ENCODE measurements around the gene NMT1. TPM values are rescaled to one million over a fixed set of nuclear protein-coding genes. Genes with fewer than 3 reads are reported as not detected.

The NMT1 gene
- total RNA-seq, 1 donor from 2014 or later = 102 TPM

DNA sequence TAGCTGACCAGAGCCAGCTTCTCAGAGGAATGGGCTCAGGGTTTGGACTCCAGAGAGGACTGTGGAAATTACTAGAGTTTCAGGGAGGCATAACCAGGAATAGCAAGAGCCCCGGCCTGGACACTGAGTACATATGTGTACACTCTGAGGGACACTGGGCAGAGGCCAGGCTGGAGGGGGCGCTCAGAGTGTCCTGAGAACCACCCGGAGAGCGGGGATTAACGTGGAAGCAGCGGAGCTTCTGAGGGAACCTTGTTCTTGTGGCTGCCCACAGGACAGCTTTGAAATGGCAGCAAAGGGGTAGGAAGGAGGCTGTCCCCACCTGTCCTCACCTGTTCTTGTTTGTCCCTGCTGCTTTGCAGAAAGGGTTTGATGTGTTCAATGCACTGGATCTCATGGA is 43.4 kb downstream of the NMT1 start:
- no peak for DNase-seq (ENCODE audit: low read depth)

DNA sequence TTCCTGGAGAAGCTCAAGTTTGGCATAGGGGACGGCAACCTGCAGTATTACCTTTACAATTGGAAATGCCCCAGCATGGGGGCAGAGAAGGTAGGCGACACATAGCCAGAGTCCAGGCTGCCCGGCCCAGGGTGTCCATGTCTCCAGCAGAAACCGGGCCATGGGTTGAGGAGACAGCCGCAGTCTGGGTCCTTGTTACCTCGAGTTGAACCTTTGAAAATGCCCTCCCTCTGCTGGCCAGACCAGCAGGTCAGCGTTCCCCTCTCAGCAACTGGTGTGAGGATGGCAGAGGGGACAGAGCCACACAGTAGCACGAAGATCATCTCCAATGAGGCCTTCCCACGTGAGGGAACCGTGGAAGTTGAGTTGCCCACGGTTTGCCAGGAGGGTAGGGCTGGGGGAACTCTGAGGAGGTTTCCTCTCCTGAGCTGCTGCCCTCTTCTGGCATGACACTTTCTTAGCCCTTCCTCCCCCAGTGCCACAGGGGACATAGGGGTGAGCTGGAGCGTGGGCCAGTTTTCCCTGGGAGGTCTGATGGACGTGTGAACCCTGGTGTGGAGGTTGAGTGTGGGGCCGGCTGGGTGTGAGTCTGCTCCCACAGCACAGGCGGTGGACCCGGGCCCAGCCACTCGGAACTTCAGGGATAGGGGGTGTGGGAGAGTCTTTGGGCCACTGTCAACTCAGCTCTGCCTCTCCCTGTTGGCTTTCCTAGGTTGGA is 43.9 kb downstream of the NMT1 start:
- DNase-seq (ENCODE audit: low read depth) = no peak

DNA sequence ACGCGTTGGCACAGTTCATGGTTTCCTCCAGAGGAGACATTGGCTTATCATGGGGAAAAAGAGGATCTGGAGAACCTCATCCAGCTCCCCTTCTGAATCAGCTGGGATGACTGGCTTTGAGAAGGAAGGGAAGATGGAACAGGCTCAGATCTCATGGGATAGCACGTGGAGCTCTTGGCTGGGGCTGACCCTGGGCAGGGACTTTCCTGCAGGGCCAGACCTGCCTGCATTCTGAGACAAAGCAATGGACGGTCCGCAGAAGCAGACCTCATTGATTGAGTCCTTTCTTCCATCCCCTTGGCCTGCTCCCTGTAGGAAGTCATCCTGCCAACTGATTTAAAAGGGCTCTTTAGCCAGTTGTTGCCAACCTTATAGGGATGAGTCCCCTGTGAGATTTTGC is 45.0 kb downstream of the NMT1 start:
- DNase-seq (ENCODE audit: low read depth) = no peak

DNA sequence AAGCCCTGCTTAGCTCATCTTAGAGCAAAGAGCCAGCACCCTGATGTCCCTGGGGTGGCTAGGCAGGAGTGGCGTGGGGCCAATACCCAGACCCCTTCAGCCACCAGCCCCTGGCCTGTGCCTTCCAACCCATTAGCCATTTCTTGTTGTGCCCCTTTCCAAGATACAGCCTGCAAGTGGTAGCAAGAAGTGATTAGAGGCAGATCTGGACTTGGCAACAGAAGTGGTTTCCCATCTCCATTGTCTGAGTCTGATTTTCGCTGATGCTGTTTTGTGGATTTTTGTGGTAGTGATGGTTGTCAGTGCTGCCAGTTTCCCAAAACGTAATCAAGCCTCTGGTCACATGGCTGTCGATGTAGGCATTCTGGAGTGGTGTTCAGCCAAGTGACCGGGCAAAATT is 45.5 kb downstream of the NMT1 start:
- no peak for DNase-seq (ENCODE audit: low read depth)

DNA sequence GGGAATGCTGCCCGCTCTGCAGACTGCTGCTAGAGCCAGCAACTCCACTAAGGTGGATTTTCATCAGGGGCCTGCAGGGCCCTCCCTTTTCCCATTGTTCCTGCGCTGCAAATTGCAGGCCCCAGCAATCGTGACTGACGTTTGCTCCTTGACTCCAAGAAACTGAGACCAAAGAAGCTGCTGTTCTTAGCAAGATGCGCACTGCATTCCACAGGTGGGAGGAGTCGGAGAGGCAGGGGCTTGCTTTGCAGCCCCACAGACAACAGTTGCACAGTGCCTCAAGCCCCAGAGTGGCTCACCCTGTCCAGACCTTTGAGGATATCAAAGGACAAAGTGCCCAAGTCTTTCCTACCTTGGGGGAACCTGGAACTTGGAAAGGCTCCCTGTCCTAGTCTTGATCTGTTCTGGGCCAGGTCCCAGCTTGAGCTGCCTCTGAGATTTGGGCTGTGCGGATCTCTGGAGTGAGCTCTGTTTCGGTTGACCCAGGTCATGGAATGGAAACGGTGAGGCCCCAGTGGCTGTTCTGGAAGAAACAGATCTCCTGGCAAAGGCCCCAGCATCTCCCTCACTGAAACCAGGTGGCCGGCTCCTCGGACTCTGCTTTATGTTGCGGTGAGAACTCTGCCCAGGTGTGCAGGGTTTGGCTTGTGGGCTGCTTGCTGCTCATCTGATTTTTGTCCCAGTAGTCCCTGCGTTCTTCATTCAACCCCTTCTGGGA is 46.3 kb downstream of the NMT1 start:
- DNase-seq (ENCODE audit: low read depth) = no peak

DNA sequence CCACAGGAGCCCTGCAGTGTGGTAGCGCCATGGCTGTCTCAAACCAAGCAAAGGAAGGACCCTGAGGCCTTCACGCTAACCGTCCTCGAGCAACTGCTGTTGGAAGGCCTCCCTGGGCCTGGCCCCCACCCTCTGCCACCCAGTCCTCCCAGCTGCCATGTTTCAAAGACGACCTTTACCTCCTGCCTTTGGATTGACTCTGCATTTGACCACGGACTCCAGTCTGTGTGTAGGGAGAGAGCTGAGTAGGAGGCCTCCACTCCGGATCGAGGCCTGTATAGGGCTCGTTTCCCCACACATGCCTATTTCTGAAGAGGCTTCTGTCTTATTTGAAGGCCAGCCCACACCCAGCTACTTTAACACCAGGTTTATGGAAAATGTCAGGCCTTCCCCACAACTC is 46.9 kb downstream of the NMT1 start:
- no peak for DNase-seq (ENCODE audit: low read depth)

DNA sequence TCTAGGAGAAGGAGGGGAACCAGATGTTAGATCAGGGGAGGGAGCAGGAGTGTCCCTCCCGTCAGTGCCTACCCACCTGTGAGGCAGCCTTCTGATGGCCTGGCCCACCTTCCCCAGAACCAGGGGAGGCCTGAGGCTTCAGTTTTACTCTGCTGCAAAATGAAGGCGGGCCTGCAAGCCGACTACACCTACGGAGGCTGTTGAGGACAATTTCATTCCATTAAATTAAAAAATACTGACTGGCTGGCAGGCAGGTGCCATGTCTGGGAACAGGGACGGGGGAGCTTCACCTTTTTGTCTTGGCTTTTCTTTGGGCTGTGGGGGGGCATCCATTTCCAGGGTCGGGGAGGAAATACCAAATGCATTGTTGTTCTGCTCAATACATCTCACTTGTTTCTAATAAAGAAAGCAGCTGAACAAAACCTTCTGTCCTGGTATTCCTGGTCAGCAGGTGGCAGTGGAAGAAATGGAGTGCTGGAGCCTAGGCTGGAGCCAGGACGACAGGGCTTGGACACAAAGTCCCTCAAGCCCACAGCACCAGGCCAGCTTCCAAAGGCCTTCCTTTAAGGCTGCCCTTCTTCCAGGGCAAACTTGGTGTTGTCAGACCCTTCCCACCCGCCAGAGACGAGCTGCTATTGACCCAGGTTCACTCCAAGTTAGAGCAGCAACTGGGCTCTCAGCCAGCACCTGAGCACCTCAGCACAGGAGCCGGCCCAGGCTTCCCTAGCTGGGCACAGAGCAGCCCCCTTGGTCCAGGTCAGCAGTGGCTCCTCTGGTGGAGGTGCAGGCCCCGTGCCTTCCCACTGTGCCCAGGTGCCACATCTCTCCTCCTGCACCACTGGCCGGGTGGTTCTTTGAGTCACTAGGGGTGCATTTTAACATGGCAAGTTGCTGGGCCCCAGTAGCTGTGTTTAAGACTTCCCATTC is 47.7 kb downstream of the NMT1 start:
- no peak for DNase-seq (ENCODE audit: low read depth)

DNA sequence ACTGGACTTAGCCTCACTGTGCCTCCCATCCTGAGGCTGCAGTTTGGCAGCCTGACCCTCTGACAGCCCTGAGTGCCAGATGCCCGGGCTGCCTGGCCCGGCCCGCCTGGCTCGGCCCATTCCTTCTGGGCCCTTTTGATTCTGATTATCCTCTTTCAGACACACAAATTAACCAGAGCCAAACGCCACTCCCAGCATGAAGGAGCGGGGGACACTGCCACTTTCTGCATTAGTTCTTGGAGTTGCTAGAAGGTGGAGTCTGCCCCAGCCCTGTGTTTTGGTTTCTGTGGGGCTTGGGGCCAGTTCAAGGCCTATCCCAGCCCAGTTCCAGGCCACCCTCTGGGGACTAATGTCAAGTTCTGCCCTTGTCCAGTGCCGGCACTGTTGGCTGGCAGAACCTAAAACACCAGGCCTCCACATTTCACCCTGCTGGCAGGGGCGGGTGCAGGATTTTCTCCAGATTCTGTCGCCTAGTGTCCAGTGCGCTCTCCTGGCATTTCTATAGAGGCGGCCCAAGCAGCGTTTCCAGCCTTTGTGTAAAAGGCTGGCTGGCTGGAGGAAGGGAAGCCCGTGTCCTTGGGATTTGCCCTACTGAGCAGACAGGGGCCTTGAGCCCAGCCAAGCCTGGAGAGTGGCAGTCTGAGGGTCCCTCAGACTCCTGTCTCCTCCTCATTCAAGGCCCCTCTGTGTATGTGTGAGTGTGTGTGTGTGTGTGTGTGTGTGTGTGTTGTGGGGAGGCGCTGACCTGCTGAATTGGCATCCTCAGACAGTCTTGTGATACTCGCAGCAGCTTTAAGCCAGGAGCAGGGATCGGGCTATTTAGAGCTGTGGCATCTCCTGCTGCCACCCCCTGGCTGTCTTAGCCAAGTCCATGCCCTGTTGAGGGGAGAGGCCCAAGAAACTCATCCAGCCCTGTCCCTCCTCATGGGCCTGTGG is 49.8 kb downstream of the NMT1 start:
- DNase-seq (ENCODE audit: low read depth) = peak; percentile 33

DNA sequence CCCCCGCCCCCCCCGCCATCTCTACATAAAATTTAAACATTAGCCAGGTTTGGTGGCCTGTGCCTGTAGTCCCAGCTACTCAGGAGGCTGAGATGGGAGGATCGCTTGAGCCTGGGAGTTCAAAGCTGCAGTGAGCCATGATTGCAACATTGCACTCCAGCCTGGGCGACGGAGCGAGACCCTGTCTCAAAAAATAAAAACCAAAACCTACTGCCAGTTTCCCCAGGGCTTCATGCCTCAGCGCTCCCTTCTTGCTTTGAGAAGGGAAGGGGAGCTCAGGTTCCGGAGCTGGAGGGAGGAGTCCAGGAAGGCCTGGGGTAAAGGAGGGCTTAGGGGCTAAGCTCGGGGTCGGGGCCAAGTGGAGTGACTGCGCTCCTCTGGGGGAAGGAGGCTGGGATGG is 50.7 kb downstream of the NMT1 start:
- peak; percentile 66 for DNase-seq (ENCODE audit: low read depth)

DNA sequence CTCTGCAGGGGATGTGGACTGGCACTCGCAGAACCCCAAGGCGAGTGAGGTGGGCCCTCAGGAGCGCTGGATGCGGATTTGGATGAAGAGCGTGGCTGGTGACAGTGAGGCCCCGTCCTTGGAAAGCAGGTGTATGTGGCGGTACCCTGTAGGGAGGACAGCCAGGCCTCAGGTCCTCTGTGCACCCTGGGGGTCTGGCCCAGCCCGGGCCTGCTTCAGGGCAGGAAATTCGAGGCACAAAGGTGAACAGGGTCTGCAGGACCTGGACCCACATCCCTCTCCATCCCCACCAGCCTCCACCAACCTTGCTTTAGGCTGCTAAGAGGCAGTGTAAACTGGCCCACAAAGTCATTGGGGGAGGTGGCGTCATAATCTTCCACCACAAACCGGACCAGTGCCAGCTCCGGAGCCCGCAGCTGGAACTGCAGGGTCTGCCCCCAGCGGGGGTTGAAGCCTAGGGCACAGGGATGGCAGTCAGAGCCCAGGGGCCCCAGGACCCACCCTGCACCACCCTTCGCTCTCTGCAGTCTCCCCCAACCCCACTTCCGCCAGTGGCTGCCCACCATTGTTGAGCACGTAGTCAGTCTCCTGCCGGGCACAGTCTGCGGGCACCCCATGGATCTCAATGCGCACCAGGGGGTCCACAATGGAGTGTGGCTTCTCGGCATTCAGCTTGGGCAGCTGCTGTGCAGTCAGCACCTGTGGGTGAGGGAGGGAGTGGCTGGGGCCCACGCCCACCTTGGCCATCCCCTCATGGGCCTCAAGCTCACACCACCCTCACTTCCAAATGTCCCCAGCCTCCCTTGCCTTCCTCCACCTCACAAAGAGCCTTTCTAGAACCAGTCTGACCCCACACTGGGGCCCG is 51.7 kb downstream of the NMT1 start:
- no peak for DNase-seq (ENCODE audit: low read depth)

DNA sequence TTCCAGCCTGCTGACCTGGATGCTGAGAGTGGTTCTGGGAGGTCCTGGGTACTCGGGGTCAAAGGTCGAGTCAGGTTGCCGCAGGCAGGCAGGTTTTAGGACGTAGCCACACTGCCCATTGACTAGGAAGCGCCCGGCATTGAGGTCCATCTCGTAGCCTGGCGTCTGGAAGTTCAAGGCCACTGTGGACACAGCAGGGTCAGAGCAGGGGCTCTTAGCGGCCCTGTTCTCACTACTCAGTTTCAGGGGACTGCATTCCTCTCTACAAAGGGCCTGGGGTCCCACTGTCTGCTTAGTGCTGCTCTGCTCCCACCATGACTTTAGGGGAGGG is 52.3 kb downstream of the NMT1 start:
- DNase-seq (ENCODE audit: low read depth) = no peak

DNA sequence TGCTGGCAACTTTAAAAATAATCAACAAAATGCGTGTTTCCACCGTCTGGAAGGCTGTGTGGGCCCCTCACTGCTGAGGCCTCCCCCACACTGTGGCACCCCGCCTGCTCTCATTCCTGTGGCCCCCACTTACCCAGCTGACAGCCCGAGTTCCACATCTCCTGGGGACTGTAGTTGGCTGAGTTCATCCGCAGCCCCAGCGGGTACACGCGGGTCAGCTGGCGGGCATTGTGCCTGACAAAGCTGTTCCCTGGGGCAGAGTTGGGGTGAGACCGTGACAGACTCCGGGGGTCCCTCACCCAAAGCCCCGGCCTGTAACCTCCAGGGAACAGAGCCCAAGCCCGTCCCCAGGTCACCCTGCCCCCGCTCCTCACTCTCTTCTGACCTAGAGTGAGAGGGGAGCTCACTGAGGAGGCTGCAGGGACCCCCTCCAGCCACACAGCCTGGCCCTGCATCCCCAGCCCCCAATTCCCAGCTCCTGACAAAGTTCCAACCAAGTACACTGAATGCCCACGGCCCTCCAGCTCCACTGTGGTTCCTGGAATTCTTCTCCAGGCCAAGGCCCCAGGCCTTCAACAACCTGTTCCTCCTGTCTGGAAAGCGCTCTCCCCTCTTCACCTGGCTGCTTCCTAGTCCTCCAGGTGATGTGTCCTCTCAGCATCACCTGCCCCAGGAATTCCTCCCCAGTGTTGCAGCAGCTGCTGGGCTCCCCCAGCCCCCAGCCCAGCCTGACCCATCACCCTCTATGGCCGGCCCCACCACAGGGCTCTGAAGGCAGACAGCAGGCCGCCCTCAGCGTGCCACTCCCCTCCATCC is 53.2 kb downstream of the NMT1 start:
- DNase-seq (ENCODE audit: low read depth) = no peak

DNA sequence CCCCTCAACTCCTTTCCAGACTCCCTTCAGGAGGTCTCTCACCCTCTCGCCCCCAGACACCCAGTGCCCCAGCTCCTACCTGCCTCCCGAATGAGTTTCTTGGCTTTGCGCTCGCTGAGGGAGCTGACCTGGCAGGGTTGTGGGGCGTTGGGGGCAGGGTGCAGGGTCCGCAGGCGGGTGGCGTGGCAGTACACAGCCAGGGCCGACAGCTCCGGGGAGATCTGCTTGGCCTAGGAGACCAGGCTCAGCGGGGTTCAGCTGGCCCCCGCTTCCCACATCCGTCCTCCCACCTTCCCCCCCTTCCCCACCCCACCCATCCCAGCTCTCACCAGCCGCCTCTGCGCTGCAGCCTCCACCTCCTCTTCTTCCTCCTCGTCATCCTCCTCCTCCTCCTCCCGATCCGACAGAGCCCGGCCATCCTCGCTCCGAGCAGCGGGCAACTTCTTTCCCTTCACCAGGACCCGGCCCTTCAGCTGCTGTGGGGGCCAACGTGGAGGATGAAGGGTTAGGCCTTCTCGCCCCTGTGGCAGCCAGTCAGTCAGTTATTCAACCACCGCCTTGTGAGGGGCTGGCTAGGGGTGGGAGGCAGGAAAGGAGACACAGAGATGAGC is 54.0 kb downstream of the NMT1 start:
- DNase-seq (ENCODE audit: low read depth) = no peak

DNA sequence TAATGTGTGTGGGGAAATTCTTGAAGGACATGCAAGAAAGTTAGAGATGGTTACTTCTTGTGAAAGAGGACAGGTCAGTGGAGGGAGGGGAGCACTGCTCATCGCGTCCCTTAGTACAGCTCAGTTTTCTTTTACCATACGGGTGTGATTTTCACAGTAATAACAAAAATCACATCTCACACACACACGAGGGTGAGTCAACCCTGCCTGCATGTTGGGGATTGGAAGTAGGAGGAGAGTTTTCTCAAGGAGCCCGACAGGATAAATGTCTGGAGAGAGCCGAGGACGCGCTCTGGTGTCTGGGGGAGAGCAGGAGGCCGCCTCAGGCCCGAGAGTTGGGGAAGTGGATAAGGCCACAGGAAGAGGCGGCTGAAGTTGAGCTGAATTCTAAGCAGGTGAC is 54.8 kb downstream of the NMT1 start:
- DNase-seq (ENCODE audit: low read depth) = no peak

DNA sequence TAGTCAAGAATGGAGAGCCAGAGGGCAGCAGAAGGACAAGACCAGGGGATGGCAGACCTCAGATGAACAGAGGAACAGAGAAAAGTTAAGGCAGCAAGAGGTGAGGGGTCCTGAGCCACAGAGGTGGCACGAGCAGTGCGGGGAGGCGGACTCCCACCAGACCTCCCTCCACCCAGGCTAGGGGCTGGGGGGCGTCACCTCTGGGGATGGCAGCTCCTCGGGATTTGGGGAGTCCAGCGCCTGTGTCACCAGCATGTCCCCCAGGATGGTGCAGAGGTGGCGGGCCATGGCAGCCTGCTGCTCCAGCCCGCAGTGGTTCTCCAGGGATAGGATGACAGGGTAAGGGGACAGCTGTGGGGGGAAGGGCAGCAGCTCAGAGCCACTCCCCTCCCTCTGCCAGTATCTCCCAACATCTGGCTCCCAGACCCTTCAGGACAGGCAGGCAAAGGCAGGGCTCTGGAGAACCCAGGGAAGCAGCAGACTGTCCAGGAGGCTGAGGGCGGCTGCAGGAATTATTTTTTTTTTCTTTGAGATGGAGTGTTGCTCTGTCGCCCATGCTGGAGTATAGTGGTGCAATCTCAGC is 55.4 kb downstream of the NMT1 start:
- DNase-seq (ENCODE audit: low read depth) = no peak

DNA sequence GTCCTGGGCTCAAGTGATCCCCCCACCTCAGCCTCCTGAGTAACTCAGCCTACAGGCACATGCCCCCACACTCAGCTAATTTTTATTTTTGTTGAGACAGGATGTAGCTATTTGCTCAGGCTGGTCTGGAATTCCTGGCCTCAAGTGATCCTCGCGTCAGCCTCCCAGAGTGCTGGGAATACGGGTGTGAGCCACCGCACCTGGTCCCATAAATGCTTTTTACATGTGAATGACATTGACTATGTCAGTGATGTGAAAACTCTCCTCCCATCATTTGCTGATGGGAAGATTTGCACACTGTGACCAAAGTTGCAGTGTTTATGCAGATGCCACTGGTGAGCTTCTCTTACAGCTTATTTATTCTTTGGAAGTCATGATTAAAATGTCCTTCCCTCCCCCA is 56.2 kb downstream of the NMT1 start:
- no peak for DNase-seq (ENCODE audit: low read depth)

DNA sequence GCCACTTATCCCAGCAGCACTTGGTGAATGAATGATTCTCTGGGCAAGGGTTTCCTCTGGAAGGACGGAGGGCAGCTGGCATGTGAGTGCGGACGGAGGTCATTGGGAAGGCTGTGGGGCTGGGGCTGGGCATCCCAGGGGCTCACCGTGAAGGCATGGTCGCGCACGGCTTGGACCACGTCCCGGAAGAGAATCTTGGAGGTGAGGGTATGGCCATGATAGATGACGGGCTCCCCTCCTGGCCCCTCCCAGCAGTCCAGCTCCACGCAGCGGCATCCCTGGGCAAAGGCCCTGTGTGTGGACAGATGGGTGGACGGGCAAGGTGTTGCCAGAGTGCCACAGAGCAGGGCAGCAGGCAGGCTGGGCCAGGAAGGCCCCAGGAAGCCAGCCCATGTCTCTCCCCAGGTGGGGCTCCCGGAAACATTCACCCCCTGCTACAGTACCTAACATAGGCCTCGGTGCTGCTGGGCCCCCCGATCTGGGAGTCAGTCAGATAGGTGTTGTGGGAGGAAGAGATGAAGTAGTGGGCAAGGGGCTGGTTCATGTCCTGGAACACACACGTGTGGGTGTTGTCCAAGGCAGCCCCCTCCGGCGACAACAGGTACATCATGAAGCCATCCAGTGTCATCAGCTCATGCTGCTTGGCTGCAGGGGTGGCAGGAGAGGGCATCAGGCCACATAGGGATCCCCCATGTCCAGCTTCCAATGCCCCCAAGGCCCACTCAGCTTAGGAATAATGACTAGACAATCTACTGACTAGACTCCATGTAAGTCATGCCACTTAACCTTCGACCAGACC is 56.9 kb downstream of the NMT1 start:
- no peak for DNase-seq (ENCODE audit: low read depth)

DNA sequence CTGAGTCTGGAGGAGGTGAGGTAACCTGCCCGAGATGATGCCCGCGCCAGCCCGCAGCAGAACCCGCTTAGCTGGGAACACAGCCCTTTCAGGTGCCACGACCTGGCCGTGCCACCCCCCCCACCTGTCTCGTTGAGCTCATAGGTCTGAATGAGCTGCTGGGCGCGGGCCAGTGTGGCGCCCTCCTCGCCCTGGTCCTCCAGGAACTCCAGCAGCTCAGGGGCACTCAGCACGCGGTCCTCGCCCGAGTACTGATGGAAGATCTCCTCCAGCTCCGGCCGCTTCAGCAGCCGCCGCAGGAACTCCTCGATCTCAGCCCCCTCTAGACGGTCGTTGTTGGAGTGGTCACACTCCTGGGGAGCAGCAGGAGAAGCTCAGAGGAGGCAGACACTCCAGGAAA is 57.6 kb downstream of the NMT1 start:
- no peak for DNase-seq (ENCODE audit: low read depth)
